HG02884 (cell line): ENCODE results near the gene POLN.
"Not testable (repeated sequence)": the region's sequence is repeated elsewhere in the genome, so short reads cannot be mapped to it uniquely, and the experiment has no call there.

Experiments used
- ATAC-seq: cut with Tn5 transposase; IDR thresholded peaks from one replicate; pipeline ENCODE4 v1.9.1; 2021; ENCODE audit warnings: mild to moderate bottlenecking, moderate library complexity; ENCODE audit not compliant: unreplicated experiment

POLN gene

GRCh38 chr4:2044542-2045517, 197.1 kb downstream of the POLN start:
- ATAC-seq, result no peak

- no peak for ATAC-seq
Observed at GRCh38 chr4:2044119-2044485, 197.8 kb downstream of the POLN start.

GRCh38 chr4:2043396-2044118, 198.4 kb downstream of the POLN start:
- ATAC-seq, result no peak

GRCh38 chr4:2042947-2043395, 198.9 kb downstream of the POLN start:
- no peak for ATAC-seq

- no peak for ATAC-seq
Observed at GRCh38 chr4:2042204-2042946, 199.5 kb downstream of the POLN start.

GRCh38 chr4:2041239-2042130, 200.4 kb downstream of the POLN start:
- peak; percentile 51 for ATAC-seq

GRCh38 chr4:2040391-2041238, 201.3 kb downstream of the POLN start:
- ATAC-seq, result no peak

- ATAC-seq, result no peak
Observed at GRCh38 chr4:2036866-2037265, 205.1 kb downstream of the POLN start.

GRCh38 chr4:2036327-2036726, 205.6 kb downstream of the POLN start:
- ATAC-seq, result no peak

GRCh38 chr4:2031161-2031560, 210.8 kb downstream of the POLN start:
- not testable (repeated sequence) for ATAC-seq

GRCh38 chr4:2027120-2027519, 214.8 kb downstream of the POLN start:
- ATAC-seq, result not testable (repeated sequence)

GRCh38 chr4:2025817-2026216, 216.1 kb downstream of the POLN start:
- no peak for ATAC-seq

GRCh38 chr4:2024683-2025082, 217.2 kb downstream of the POLN start:
- ATAC-seq, result no peak
